ENCODE results near the gene RITA1.

RITA1 gene

GRCh38 chr12:113180333-113180732, 5.2 kb upstream of the RITA1 start:
- DNase-seq, result no peak

- no peak for DNase-seq
Observed at GRCh38 chr12:113181975-113182374, 3.5 kb upstream of the RITA1 start.

- no peak for DNase-seq
Observed at GRCh38 chr12:113183030-113183589, 2.4 kb upstream of the RITA1 start.

GRCh38 chr12:113184098-113184899, 1.2 kb upstream of the RITA1 start:
- DNase-seq, result no peak

GRCh38 chr12:113184900-113185179, 681 bp upstream of the RITA1 start:
- DNase-seq, result peak; percentile 50

- no peak for DNase-seq
Observed at GRCh38 chr12:113186033-113186365, 478 bp downstream of the RITA1 start.

GRCh38 chr12:113186666-113187325, 1.3 kb downstream of the RITA1 start:
- DNase-seq, result no peak

- no peak for DNase-seq
Observed at GRCh38 chr12:113189361-113189760, 3.8 kb downstream of the RITA1 start.

- DNase-seq, result no peak
Observed at GRCh38 chr12:113190761-113191160, 5.2 kb downstream of the RITA1 start.

- DNase-seq, result no peak
Observed at GRCh38 chr12:113191227-113191626, 5.7 kb downstream of the RITA1 start.

- no peak for DNase-seq
Observed at GRCh38 chr12:113194971-113195391, 9.5 kb downstream of the RITA1 start.

- no peak for DNase-seq
Observed at GRCh38 chr12:113195598-113195997, 10.1 kb downstream of the RITA1 start.

- no peak for DNase-seq
Observed at GRCh38 chr12:113196582-113196981, 11.1 kb downstream of the RITA1 start.

- DNase-seq, result peak; percentile 28
Observed at GRCh38 chr12:113196990-113197389, 11.5 kb downstream of the RITA1 start.

- DNase-seq, result no peak
Observed at GRCh38 chr12:113197518-113198077, 12.1 kb downstream of the RITA1 start.

- no peak for DNase-seq
Observed at GRCh38 chr12:113198296-113198695, 12.8 kb downstream of the RITA1 start.

GRCh38 chr12:113200021-113200797, 14.7 kb downstream of the RITA1 start:
- no peak for DNase-seq

- no peak for DNase-seq
Observed at GRCh38 chr12:113201187-113202177, 16.0 kb downstream of the RITA1 start.

- DNase-seq, result no peak
Observed at GRCh38 chr12:113202300-113203075, 17.0 kb downstream of the RITA1 start.

- peak; percentile 75 for DNase-seq
Observed at GRCh38 chr12:113203852-113204760, 18.6 kb downstream of the RITA1 start.
